GM06990 (cell line): ENCODE results near the gene NUAK1.
"Not testable (repeated sequence)": the region's sequence is repeated elsewhere in the genome, so short reads cannot be mapped to it uniquely, and the experiment has no call there.

Experiments
- DNase-seq: peaks from one replicate; pipeline ENCODE4 v3.0.0-alpha.2; 2011; ENCODE audit not compliant: insufficient read length; ENCODE audit errors: extremely low read depth
- H3K27me3 ChIP-seq: replicated peaks from 2 replicates; pipeline ENCODE4 v1.6.0; 2011; ENCODE audit warnings: low read length; ENCODE audit not compliant: control insufficient read depth, insufficient read depth
- H3K36me3 ChIP-seq: 2 replicates; pipeline ENCODE4 v1.5.1; 2011; ENCODE audit warnings: low read length; ENCODE audit not compliant: control insufficient read depth, insufficient read depth
- H3K4me3 ChIP-seq: replicated peaks from 2 replicates; pipeline ENCODE4 v1.5.1; 2011; ENCODE audit warnings: low read depth, mild to moderate bottlenecking, control low read depth, low read length
- TF ChIP-seq, protein P1 (sequence below): IDR thresholded peaks from 2 replicates; pipeline ENCODE4 v1.5.1; 2011; ENCODE audit warnings: low read length, control low read depth, mild to moderate bottlenecking, inconsistent platforms; ENCODE audit not compliant: insufficient read depth, poor library complexity, severe bottlenecking

NUAK1 gene

DNA sequence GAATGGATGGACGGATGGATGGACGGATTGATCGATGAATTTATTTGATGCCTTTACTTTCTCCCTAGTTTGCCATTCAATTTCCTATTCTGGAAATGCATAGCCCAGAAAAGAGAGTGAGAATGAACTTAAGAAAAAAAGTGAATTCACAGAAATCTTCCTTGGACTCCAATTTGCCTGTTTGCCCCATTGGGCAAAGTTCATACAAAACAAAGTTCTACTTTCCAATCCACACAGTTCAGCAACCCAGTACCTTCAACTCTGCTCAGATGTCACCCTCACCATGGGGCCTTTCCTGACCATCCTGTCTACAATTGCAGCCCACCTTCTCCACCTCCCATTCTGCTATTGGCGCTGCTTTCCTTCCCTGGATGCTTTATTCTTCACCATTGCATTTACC, 8.2 kb upstream of the NUAK1 start:
- H3K4me3 ChIP-seq = no peak overlapping the region
- TF ChIP-seq, protein P1, sequence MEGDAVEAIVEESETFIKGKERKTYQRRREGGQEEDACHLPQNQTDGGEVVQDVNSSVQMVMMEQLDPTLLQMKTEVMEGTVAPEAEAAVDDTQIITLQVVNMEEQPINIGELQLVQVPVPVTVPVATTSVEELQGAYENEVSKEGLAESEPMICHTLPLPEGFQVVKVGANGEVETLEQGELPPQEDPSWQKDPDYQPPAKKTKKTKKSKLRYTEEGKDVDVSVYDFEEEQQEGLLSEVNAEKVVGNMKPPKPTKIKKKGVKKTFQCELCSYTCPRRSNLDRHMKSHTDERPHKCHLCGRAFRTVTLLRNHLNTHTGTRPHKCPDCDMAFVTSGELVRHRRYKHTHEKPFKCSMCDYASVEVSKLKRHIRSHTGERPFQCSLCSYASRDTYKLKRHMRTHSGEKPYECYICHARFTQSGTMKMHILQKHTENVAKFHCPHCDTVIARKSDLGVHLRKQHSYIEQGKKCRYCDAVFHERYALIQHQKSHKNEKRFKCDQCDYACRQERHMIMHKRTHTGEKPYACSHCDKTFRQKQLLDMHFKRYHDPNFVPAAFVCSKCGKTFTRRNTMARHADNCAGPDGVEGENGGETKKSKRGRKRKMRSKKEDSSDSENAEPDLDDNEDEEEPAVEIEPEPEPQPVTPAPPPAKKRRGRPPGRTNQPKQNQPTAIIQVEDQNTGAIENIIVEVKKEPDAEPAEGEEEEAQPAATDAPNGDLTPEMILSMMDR = no peak
- no peak for DNase-seq

DNA sequence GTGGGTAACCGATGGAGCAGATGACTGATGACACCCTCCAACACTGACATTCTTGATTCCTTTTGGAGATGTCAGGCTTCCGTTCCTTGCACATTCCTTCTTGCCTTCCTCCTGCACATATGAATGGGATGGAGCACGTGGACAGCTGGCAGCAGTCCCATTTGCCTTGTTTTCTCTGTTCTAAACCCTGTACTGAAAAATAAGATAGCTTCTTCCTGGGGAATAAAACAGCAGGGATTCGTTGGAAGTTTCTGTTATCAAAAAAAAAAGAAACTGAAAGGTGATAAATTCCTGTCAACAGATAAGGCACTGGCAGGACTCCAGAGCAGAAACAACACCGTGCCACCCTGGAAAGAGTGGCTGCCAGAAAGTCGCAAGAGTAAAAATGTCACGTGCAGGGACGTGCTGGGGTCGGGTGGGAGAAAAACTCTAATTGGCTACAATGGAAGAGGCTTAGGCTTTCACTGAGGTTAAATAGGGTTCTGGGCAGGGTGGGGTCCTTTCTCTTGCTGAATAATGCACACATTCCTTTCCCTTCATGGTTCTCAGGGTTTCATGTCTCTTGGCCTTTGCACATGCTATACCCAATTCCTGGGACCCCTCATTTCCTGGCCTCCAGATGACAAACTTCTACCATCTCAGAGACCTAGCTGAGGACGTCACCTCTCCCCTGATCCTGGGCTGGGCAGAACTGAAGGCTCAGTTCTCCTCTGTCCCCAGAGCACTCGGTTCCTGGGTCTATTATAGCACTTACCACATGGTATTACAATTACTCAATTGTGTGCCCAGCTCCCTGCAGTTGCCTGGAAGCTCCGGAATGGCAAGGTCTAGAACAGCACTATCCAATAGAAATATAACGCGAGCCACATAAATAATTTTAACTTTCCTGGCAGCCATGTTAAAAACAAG, 7.0 kb upstream of the NUAK1 start:
- H3K27me3 ChIP-seq = no peaks in the 10 kb centered on the region
- DNase-seq = no peak
- no peak overlapping the region for H3K4me3 ChIP-seq
- H3K36me3 ChIP-seq = no peaks in the 10 kb centered on the region
- TF ChIP-seq, protein P1 = no peak

More for the DNA sequence above, 8.2 kb upstream of the NUAK1 start:
- Histone ChIP-seq H3K36me3 (no peaks in the 10 kb centered on the region), H3K27me3 (no peaks in the 10 kb centered on the region)

DNA sequence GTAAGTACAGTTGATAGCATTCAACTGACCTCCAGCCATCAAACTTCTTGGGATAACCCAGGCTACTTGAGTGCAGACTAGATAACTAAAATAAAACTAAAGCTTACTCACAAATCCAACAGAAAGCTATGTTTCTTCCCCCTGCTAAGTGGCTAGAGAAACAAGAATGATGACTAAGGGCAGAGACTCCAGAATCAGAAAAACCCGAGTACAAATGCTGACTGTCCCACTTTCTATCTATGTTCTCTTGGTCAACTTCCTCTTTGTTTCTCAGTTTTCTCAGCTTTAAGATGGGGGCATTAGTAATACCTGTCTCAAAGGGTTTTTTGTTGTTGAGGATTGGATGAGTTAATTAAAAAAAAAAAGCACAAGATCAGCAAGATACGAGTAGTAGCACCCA, 6.1 kb upstream of the NUAK1 start:
- H3K36me3 ChIP-seq = no peaks in the 10 kb centered on the region
- no peak for DNase-seq
- TF ChIP-seq, protein P1 = no peak
- H3K4me3 ChIP-seq = no peak overlapping the region
- H3K27me3 ChIP-seq = no peaks in the 10 kb centered on the region

DNA sequence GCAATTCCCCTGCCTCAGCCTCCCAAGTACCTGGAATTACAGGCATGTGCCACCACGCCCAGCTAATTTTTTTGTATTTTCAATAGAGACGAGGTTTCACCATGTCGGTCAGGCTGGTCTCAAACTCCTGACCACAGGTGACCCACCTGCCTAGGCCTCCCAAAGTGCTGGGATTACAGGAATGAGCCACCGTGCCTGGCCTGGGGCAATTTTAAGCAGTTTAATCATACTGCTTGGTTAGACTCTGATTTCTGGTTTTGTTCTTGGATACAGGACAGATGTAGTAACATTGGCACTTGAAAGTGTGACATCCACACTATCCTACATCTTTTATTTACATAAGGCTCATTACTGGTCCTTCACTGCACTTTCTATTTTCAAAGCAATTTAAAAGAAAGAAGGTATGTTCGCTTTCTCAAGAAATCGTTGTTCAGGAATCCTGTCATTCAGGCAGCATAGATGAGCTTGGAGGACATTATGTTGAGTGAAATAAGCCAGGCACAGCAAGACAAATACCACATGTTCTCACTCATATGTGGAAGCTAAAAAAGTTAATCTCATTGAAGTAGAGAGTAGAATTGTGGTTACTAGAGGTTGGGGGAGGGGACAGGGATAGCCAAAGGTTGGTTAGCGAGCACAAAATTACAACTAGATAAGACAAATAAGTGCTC, 4.0 kb upstream of the NUAK1 start:
- TF ChIP-seq, protein P1 = no peak
- no peaks in the 10 kb centered on the region for H3K36me3 ChIP-seq
- DNase-seq = no peak
- no peaks in the 10 kb centered on the region; the same call in 1 of the 2 replicates for H3K27me3 ChIP-seq
- no peak overlapping the region for H3K4me3 ChIP-seq

DNA sequence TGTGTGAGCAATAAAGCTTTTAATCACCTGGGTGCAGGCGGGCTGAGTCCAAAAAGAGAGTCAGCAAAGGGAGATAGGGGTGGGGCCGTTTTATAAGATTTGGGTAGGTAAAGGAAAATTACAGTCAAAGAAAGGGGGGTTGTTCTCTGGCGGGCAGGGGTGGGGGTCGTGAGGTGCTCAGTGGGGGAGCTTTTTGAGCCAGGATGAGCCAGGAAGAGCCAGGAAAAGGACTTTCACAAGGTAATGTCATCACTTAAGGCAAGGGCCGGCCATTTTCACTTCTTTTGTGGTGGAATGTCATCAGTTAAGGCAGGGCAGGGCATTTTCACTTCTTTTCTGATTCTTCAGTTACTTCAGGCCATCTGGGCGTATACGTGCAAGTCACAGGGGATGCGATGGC, 3.2 kb upstream of the NUAK1 start:
- not testable (repeated sequence) for H3K4me3 ChIP-seq, H3K27me3 ChIP-seq, H3K36me3 ChIP-seq, DNase-seq

DNA sequence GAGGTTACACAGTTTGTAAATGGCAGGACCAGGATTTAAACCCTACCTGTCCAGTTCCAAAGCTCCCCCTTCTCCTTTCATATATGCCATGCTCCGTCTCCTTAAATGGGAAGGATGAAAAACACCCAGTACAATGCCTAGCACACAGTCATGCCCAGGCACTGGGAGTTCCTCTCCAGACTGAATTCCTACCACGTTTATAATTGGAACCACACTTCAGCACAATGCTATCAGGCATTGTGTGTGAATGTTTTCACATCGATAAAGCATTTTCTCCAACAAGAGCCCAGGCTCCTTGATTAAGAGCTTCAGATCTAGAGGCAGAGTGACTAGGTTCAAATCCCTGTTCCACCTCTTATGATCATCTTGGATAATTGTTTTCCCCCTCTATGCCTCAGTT, 2.7 kb upstream of the NUAK1 start:
- no peak for DNase-seq
- Histone ChIP-seq H3K27me3 (no peaks in the 10 kb centered on the region; the same call in 1 of the 2 replicates), H3K36me3 (no peaks in the 10 kb centered on the region), H3K4me3 (no peak overlapping the region)
- TF ChIP-seq, protein P1 = no peak
